NCI-H2171 (cell line): ENCODE data around the gene EIF3I.

Source experiments
- DNase-seq: peaks from one replicate; lab custom pipeline; 2025; lab: John Stamatoyannopoulos, UW

Gene EIF3I

DNA sequence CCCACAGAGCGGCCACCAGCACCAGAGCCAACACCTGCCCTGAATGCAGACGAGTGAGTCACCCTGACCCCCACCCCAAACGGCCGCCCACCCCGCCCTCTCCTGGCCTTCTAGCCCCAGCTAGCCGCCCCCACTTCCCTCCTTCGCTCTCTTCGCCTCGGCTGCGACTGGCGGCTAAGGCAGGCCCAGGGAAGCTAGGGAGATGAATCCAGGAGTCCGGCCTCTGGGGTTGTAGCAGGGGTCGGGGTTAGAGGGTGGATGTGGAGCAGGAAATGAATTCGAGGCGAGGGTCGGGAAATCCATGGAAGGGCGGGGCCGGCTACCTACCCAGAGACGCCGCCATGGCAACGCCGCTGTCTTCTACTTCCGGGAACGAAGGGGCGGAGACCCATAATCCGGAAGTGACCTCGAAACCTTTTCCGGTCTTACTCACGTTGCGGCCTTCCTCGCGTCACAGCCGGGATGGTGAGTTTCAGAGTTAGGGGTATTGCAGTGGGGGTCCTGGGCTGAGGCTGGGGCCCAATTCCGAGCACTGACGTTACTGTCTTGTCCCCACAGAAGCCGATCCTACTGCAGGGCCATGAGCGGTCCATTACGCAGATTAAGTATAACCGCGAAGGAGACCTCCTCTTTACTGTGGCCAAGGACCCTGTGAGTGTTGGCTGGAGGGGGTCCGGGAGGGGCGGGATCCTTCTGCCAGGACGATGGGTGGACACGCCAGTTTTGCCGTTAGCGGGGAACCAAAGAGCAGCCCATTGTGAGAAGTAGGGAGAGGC lies at the start of gene EIF3I, which contains the start of gene TMEM234:
Gene EIF3I (plus strand): TSS at position 428 of the 776 bp plus-strand sequence. CDS start 35 bp downstream, at position 463.
Gene TMEM234 (minus strand): TSS at position 374 of the 776 bp plus-strand sequence. CDS start 31 bp downstream, at position 343.
- peak; percentile 89 for DNase-seq

DNA sequence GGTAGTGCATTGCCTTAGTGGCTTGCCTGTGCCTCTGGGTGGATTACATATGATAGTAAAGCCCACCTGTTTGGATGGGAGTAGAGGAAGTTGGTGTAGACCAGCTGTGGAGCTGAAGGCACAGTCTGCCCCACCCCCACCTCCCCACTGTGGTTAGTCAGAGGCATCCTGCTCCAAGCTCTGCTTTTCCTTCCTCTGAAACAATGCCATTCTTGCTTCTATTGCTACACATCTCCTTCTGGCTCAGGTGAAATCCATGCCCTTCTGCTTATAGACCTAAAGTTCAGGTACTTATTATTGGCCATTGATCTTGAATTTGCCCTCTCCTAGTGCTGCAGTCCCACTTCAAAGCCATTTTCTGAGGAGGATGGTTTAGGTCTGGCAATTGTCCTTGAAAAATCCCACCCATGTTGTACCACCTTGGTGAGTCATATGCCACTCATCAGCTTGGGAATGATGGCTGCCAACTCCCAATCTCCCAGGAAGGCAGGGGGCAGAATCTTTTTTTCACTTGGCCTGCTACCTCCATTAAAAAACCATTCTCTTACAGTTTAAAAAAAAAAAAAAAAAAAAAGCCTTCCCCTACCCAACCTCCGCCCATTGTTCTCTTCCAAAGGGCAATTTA lies 49.5 kb upstream of the EIF3I start:
- no peak for DNase-seq

DNA sequence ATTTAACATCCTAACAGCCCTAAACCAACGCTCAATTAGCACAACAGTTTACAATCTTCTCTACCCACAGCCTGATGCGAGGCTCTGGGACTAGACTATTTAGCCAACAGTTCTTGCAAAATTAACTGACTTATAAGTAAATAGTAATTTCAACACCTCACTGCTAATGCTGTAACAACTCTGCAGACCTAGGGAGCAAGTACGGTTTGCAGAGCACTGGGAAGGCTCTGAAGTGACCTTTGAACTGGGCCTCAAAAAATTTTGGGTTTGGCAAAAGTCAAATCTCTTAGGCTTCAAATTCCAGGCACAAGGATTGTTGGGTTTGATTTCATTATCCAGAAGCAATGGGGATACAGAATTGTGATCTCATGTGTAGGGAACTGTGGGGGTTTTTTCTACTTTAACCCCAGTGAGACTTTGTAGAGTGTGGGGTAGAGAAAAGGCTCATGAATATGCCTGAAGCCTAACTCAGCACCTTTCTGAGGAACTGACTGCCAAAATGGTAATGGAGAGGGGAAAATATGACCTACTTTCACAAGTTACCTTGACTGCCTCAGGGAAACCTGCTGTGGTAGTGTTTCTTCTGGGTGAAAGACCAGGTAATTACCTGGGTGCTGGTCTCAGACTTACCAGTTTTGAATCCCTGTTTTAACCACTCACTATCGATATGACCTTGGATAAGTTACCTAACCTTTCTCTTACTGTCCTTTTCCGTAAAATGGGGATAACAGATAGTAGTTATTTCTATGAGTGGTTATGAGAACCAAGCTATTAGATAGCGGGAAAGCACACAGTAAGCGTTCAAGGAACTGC lies 43.6 kb upstream of the EIF3I start:
- no peak for DNase-seq

DNA sequence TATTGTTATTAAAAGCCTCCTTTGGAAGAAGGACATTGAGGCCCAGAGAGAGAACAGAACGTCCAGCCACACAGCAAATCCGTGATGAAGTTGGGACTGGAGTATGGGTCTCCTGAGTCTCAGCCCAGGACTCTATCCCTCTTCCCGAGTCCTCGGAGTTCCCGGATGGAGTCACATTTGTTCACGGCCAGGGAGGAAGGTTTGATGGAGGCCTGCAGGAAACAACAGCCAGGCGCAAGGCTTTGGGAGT lies 43.1 kb upstream of the EIF3I start:
- DNase-seq: peak; percentile 62

DNA sequence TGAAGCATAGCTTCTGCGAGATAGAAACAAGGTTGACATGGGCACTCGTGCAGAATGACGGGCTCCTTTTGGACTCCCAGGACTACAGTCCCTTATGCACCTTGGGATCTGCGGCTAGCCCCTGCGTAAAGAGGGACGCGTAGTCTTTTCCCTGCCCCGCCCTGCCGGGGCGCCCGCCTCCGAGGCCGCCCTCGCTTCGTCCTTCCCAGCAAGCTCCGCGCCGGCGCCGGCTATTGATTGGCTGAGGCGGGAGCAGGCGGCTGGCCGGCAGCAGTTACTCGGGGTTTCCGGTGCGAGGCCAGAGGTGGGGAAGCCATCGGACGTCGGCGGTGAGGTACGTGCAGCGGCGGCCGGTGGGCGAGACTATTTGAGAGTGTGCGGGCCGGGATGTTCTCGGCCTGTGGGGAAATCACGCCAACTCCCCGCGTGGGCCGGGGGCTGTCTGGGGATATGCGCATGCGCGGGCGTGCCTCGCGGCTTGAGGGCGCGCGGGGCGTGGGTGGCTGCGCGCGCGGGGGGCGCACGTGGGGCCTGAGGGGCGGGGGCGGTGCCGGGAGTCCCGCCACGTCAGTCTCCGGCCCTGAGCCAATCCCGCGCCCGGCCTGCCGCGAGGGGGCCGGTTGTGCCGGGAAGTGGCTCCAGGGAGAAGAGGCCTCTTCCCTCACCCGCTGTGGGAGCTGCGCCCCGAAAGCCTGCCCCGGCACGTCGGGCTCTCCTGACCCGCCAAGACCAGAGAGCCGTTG lies 42.6 kb upstream of the EIF3I start, which contains the start of gene TXLNA:
Gene TXLNA (plus strand): TSS at position 233 of the 743 bp plus-strand sequence. CDS start 671 bp downstream, outside the sequence.
- DNase-seq: peak; percentile 89

DNA sequence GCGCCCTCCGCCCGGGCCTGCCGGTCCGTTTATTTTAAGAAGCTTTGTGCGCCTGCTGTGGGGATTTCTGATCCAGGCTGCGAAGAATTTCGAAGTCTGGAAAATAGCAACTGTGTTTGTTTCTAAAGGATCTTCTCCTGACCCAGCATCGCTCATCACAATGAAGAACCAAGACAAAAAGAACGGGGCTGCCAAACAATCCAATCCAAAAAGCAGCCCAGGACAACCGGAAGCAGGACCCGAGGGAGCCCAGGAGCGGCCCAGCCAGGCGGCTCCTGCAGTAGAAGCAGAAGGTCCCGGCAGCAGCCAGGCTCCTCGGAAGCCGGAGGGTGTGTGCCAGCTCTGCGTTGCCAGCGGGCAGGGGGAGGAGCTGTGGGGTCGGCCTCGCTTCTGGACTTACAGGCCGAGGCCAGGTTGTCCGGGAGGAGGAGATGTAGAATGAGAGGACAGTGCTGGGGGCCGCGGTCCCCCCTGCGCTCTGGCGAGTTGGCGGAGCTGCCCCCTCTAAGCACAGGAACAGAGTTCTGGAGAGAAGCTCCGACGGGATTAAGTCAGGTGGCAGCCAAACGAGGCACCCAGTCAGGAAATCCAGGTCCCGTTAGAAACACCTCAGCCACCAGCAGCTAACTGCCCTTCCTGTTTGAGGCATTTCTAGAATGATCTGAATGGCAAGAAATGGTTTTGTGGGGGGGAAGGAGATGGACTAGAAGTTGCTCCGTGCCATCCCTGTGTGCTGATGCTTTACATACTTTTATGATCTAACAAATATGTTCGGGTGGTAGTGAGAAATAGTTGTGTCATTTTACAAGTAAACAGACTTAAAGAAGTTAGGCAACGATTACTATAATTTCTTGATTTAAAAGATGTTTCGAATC lies 41.8 kb upstream of the EIF3I start:
- DNase-seq: peak; percentile 22

DNA sequence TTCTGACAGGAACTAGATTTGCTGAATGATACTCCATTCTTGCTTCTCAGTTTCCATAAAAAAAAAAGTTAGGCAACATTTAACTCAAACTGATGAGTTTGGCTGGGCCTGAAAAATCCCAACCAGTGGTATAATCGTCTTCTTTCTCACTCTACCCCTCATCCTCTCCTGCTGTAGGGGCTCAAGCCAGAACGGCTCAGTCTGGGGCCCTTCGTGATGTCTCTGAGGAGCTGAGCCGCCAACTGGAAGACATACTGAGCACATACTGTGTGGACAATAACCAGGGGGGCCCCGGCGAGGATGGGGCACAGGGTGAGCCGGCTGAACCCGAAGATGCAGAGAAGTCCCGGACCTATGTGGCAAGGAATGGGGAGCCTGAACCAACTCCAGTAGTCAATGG lies 41.1 kb upstream of the EIF3I start:
- no peak for DNase-seq

DNA sequence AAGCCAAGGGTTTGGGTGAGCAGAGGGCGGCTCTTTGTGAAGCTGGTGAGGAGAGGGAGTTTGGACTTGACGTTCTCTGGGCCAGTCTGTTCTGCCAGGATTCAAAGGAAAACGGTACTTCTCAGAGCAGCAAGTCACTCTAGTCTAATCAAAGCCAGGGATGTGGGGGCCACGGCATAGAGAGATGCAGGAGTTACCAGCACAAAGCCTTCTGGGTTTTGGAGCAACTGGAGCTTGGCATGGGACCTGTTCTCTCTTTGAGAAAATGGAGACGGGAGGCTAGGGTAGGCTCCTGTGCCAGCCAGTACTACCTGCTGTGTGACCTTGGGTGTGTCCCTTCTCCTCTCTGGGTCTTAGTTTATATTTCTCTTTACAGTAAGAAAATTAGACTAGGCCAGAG lies 40.6 kb upstream of the EIF3I start:
- no peak for DNase-seq

DNA sequence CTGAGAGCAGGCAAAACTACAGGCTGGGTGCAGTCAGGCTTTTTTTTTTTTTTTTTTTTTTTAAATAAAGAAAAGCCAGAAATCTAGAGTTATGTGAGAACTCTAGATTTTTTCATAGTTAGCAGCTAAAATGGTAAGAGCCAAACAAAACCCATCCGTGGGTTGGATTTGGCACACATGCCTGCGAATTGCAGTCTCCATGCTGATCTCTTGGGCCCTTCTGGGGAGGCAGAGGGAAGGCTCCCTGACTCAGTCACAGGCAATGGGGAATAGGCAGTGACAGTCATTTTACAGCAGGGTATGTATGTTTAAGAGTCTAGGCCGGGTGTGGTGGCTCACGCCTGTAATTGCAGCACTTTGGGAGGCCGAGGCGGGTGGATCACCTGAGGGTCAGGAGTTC lies 40.1 kb upstream of the EIF3I start:
- no peak for DNase-seq

DNA sequence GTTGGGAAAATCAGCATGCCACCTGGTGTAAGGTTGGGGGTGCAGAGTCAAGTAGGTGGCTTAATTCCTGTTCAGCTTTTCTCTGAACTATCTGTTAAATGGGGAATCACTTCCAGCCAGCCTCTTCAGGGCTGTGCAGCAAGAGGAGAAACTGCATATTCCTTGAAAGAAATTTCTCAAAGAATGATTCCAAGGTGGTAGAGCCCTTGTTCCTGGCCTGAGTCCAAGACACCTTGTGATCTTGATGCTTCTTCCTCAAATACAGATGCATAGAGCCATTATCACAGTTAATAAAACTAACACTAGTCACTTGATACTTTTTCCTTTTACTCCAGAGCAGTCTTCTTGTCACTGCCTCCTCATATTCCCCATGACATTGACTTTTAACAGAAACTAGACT lies 37.6 kb upstream of the EIF3I start:
- DNase-seq: no peak

DNA sequence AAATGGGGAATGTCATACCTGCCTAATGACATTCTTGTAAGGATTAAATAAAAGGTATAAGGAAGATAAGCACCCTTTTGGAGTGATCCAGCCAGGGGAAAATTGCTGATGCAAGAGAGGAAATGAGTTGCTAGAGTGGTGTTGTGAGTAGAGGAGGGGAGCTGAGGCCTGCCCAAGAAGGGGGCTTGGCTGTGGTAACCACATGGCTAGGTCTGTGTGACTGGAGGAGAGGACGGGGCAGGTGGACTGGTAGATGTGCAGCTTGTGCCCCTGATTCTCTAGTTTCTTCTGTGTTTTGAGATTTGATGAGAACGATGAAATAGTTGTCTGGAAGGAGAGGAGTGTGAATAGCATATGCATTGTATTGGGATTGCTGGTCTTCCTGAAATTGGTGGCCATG lies 36.1 kb upstream of the EIF3I start:
- DNase-seq: no peak

DNA sequence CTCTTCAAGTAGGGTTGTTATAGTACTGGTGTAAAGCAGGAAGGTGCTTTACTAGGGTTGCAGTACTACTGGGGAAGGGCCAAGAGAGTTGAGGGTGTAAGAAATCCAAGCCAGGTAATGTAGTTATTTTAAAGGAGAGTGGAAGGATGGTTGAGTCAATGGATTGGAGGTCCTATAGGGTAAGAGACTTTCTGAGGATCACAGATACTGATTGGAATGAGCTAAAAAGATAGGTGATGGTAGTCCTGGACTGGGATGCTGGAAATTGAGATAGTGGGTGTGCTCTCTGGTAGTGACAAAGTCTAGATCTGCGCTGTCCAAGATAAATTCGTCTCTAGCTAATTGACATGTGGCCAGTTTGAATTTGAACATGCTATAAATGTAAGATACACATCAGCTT lies 35.7 kb upstream of the EIF3I start:
- no peak for DNase-seq

DNA sequence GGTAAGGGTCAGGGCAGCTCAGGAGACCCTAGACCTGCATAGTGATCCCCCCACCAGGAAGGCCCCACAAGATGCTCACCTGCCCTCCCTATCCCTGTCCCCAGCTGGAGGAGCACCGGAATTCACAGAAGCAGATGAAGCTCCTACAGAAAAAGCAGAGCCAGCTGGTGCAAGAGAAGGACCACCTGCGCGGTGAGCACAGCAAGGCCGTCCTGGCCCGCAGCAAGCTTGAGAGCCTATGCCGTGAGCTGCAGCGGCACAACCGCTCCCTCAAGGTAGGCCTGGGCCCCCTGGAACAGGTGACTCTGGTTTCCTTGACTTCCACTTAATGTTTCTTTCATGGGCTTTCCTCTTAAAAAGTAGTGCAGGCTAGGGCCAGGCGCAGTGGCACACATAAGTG lies 34.4 kb upstream of the EIF3I start:
- no peak for DNase-seq

DNA sequence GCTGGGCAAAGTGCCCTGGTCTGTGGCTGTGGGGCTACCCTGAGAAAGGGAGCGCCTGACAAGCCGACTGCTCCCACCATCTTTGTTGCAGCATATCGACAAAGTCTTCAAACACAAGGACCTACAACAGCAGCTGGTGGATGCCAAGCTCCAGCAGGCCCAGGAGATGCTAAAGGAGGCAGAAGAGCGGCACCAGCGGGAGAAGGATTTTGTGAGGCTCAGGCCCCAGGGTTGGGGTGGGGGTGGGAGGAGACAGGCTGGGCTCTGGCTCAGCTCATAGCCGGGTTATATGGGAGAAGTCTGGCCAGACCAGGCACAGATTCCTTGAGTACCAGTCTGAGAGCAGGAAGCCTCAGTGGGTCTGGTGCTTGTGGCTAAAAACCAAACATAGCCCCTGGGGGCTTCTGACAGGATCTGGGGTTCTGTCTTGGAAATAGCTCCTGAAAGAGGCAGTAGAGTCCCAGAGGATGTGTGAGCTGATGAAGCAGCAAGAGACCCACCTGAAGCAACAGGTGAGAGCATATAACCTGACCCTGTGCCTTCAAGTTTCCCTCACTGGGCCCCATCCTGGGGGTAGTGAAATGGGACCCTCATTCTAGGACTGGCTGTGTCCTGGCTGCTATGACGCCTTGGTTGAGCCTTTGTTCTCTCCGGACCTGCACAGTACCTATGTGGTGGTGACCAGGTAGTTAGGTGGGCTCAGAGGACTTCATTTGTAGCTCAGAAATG lies 29.8 kb upstream of the EIF3I start:
- DNase-seq: no peak

DNA sequence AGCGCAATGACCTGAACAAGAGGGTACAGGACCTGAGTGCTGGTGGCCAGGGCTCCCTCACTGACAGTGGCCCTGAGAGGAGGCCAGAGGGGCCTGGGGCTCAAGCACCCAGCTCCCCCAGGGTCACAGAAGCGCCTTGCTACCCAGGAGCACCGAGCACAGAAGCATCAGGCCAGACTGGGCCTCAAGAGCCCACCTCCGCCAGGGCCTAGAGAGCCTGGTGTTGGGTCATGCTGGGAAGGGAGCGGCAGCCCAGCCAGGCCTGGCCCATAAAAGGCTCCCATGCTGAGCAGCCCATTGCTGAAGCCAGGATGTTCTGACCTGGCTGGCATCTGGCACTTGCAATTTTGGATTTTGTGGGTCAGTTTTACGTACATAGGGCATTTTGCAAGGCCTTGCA lies 27.2 kb upstream of the EIF3I start:
- DNase-seq: no peak

DNA sequence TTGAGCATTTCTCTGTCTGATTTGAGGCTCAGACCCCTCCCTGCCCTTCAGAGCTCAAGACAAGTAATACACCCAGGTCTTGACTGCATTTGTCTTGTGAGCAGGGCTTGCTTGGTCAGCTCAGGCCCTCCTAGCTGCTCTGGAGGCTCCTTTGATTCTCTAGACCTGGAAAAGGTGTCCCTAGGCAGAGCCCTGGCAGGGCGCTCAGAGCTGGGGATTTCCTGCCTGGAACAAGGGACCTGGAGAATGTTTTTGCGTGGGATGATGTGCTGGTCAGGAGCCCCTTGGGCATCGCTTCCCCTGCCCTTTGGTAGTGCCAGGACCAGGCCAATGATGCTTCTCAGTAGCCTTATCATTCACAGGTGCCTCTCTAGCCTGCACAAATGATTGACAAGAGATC lies 26.7 kb upstream of the EIF3I start:
- no peak for DNase-seq

DNA sequence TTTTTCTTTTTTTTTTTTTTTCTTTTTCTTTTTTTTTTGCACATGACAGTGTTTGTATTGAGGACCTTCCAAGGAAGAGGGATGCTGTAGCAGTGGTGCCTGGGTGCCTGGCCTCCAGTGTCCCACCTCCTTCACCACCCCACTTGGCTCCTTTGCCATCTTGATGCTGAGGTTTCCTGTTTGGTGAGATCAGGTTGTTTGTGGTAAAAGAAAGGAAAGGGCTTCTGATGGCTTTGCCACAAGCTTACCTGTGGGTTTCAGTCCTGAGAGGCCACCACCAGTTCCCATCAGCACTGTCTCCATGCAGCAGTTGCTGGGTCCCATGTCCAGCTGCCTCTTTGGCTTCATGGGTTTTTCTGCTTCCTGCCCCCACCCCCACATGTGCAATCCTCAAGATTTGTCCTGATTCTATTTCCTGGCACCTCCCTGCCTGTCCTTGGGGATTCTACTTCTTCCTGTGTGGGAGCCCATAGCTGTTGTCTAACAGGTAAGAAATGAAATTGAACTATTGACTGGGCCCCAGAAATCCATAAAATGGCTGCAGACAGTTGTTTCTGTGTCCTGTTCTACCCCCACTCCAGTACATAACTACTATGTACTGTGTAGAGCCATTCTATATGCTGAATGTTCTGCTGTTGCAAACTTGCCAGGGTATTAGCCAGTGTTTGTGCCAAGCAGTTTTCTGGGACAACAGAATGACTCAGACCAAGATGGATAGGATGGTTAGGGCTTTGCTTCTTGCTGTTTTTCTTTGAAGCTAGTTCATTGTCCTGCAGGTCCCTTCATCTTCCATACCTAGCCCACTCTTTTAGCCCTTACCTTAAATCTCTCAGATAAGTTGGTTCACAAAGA lies 26.0 kb upstream of the EIF3I start:
- no peak for DNase-seq

DNA sequence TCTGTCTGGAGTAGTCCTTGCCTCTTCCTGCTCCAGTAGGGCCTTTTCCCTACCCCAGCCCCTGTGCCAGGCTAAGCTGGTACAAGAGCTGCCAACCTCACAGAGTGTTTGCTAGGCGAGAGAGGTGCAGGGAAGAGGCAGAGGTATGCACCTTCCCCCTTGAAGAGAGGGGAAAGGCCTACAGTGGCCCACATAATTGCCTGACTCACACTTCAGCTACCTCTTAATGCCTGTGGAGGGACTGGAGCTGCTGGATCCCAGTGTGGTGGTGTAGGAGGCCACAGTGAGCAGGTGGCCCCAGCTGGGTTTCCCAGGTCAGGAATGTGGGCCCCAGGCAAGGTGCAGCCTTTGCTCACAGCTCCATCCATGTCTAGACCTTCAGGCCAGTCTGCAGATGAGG lies 25.1 kb upstream of the EIF3I start:
- DNase-seq: no peak

DNA sequence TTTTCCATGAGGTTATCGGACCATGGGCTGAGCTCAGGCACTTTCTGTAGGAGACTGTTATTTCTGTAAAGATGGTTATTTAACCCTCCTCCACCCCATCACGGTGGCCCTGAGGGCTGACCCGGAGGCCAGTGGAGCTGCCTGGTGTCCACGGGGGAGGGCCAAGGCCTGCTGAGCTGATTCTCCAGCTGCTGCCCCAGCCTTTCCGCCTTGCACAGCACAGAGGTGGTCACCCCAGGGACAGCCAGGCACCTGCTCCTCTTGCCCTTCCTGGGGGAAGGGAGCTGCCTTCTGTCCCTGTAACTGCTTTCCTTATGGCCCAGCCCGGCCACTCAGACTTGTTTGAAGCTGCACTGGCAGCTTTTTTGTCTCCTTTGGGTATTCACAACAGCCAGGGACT lies 24.4 kb upstream of the EIF3I start:
- DNase-seq: no peak
